ENCODE data around the gene HEATR3.

GRCh38 chr16:50025537-50025931 lies 40.2 kb upstream of the HEATR3 start:
- no peak for TF ChIP-seq EP300 (IDR thresholded peaks at IDR 0.05; ENCODE audit: low read depth)
- TF ChIP-seq, protein P1, sequence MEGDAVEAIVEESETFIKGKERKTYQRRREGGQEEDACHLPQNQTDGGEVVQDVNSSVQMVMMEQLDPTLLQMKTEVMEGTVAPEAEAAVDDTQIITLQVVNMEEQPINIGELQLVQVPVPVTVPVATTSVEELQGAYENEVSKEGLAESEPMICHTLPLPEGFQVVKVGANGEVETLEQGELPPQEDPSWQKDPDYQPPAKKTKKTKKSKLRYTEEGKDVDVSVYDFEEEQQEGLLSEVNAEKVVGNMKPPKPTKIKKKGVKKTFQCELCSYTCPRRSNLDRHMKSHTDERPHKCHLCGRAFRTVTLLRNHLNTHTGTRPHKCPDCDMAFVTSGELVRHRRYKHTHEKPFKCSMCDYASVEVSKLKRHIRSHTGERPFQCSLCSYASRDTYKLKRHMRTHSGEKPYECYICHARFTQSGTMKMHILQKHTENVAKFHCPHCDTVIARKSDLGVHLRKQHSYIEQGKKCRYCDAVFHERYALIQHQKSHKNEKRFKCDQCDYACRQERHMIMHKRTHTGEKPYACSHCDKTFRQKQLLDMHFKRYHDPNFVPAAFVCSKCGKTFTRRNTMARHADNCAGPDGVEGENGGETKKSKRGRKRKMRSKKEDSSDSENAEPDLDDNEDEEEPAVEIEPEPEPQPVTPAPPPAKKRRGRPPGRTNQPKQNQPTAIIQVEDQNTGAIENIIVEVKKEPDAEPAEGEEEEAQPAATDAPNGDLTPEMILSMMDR (IDR thresholded peaks at IDR 0.05), result no peak
- no peak for TF ChIP-seq POLR2AphosphoS5 (IDR thresholded peaks at IDR 0.05)
- TF ChIP-seq POLR2A (IDR thresholded peaks at IDR 0.05), result no peak

Measured in transverse colon (tissue), 4 donors.